B cell (primary cell): Measurements from ENCODE around the gene CTBS. TPM values are rescaled to one million over a fixed set of nuclear protein-coding genes. Genes with fewer than 3 reads are reported as not detected.
A peak's percentile ranks its signal among the peaks of the same experiment; 100 is the strongest.

ENCODE experiments used
- ATAC-seq: fragments of 200-7000 bp; cut with Tn5 transposase; one replicate; pipeline ENCODE4 v1.10.0; 2021; ENCODE audit warnings: low read depth, mild to moderate bottlenecking, moderate number of reproducible peaks, moderate library complexity
- CTCF ChIA-PET: fragments of 350-600 bp; sonication (Branson Sonifier 250); formaldehyde crosslinking; loops from one replicate; lab custom pipeline; 2021; ENCODE audit warnings: antibody characterized with exemption, inconsistent platforms; lab: Charles Lee
- POLR2A ChIA-PET: fragments of 350-600 bp; sonication (Branson Sonifier 250); formaldehyde crosslinking; loops from one replicate; lab custom pipeline; 2021; ENCODE audit warnings: antibody characterized with exemption; lab: Charles Lee
- DNase-seq: peaks from one replicate; pipeline ENCODE4 v3.0.0; 2013
- H2AFZ ChIP-seq: 2 replicates; pipeline ENCODE4 v1.6.1; 2012; ENCODE audit warnings: mild to moderate bottlenecking, low read depth, low read length; ENCODE audit not compliant: insufficient read depth, poor library complexity, severe bottlenecking
- H3K27ac ChIP-seq, 2 donors: 1 replicate in 1 of 2; 2 replicates in 1 of 2; pipeline ENCODE4 v1.5.1; 2012 to 2013; ENCODE audit warnings: low read length in 2 of 2, mild to moderate bottlenecking in 2 of 2, moderate library complexity in 1 of 2
- H3K27me3 ChIP-seq, 4 experiments: fragments of 200-600 bp in 1 of 4; sonication (generic) in 1 of 4; replicated peaks in 1 of 4; 1 replicate in 2 of 4; 2 replicates in 2 of 4; pipeline versions ENCODE4 v1.6.1 to v1.7.0; 2013 to 2016; ENCODE audit warnings: low read length in 3 of 4, mild to moderate bottlenecking in 2 of 4, mixed read lengths in 1 of 4, moderate library complexity in 1 of 4; ENCODE audit not compliant: insufficient read depth in 4 of 4, control insufficient read depth in 3 of 4; ENCODE audit errors: control extremely low read depth in 1 of 4
- H3K36me3 ChIP-seq, 2 experiments: replicated peaks in 1 of 2; 1 replicate in 1 of 2; 2 replicates in 1 of 2; pipeline versions ENCODE4 v1.6.1 to v1.7.1; 2013; ENCODE audit warnings: low read length in 1 of 2; ENCODE audit not compliant: insufficient read depth in 2 of 2, control insufficient read depth in 1 of 2; ENCODE audit errors: control extremely low read depth in 1 of 2, extremely low read depth in 1 of 2
- H3K4me1 ChIP-seq, 2 donors: fragments of 200-600 bp in 1 of 2; sonication (generic) in 1 of 2; 1 replicate in 1 of 2; 2 replicates in 1 of 2; pipeline versions ENCODE4 v1.5.1 to v1.6.1; 2013 to 2017; ENCODE audit warnings: low read length in 2 of 2; ENCODE audit not compliant: control insufficient read depth in 2 of 2, insufficient read depth in 2 of 2
- H3K4me2 ChIP-seq: replicated peaks from 2 replicates; pipeline ENCODE3; 2012; ENCODE audit warnings: mild to moderate bottlenecking, low read depth, low read length; ENCODE audit not compliant: poor library complexity, severe bottlenecking
- H3K4me3 ChIP-seq, 5 experiments: fragments of 200-600 bp in 1 of 5; sonication (generic) in 1 of 5; 1 replicate in 3 of 5; 2 replicates in 2 of 5; pipeline versions ENCODE4 v1.5.1 to v1.7.0; 2011 to 2016; ENCODE audit warnings: low read length in 4 of 5, mild to moderate bottlenecking in 4 of 5, low read depth in 2 of 5, control low read depth in 1 of 5, moderate library complexity in 1 of 5; ENCODE audit not compliant: insufficient read depth in 1 of 5; ENCODE audit errors: control extremely low read depth in 1 of 5, extremely low read depth in 1 of 5
- H3K79me2 ChIP-seq: fragments of 200-600 bp; sonication (generic); one replicate; pipeline ENCODE4 v1.6.0; 2016; ENCODE audit warnings: low read length; ENCODE audit not compliant: control insufficient read depth, insufficient read depth
- H3K9ac ChIP-seq: fragments of 200-600 bp; sonication (generic); 2 replicates; pipeline ENCODE4 v1.6.1; 2017; ENCODE audit warnings: mild to moderate bottlenecking, low read length, moderate library complexity
- H3K9me3 ChIP-seq, 3 donors: one replicate each; pipeline versions ENCODE4 v1.6.1 to v1.7.1; 2013; ENCODE audit warnings: low read length in 2 of 3; ENCODE audit not compliant: control insufficient read depth in 2 of 3, insufficient read depth in 1 of 3; ENCODE audit errors: control extremely low read depth in 1 of 3
- H4K20me1 ChIP-seq: 2 replicates; pipeline ENCODE4 v1.6.0; 2012; ENCODE audit warnings: mild to moderate bottlenecking, low read length; ENCODE audit not compliant: insufficient read depth, control insufficient read depth, poor library complexity, severe bottlenecking
- H3K27ac Mint-ChIP-seq: one replicate; pipeline ENCODE4 v1.8.0; 2021; ENCODE audit warnings: mixed read lengths
- H3K27me3 Mint-ChIP-seq: one replicate; pipeline ENCODE4 v1.8.0; 2021; ENCODE audit warnings: mixed read lengths
- H3K4me1 Mint-ChIP-seq: one replicate; pipeline ENCODE4 v1.8.0; 2021; ENCODE audit warnings: mixed read lengths
- H3K4me3 Mint-ChIP-seq: one replicate; pipeline ENCODE4 v1.8.0; 2021; ENCODE audit warnings: mixed read lengths
- H3K9me3 Mint-ChIP-seq: one replicate; pipeline ENCODE4 v1.8.0; 2022; ENCODE audit warnings: mixed read lengths; ENCODE audit not compliant: insufficient read depth
- EZH2 ChIP-seq: IDR thresholded peaks from 2 replicates; pipeline ENCODE4 v1.6.1; 2012; ENCODE audit warnings: borderline replicate concordance, low read depth, mild to moderate bottlenecking, moderate library complexity, low read length; ENCODE audit not compliant: insufficient read depth, poor library complexity, severe bottlenecking
- WGBS: methylation state at CpG from one replicate; pipeline ENCODE4 v1.1.5; 2013; ENCODE audit warnings: missing lambda C conversion rate; ENCODE audit not compliant: insufficient coverage; 5-methylcytosine and 5-hydroxymethylcytosine counted together
- intact Hi-C: fragments of 100-400 bp; cut with micrococcal nuclease; formaldehyde crosslinking; loops from one replicate; pipeline ENCODE4 v1.10.0; 2022
- polyA minus RNA-seq: library from RNA; depleted of rRNA, polyadenylated mRNA; stranded (reverse); fragments of >200 nt; gene quantifications from 2 replicates; pipeline ENCODE4 v1.2.3, GENCODE V29; 2012
- polyA plus RNA-seq: library from polyadenylated mRNA; depleted of rRNA; stranded (reverse); fragments of >200 nt; gene quantifications from 2 replicates; pipeline ENCODE4 v1.2.3, GENCODE V29; 2012
- total RNA-seq, 2 donors: library from RNA; stranded (reverse); fragments of 120-200 nt in 1 of 2; gene quantifications; 1 replicate in 1 of 2; 2 replicates in 1 of 2; pipeline versions ENCODE4 v1.2.3 to v1.2.4, GENCODE V29; 2013 to 2022
- TF ChIP-seq, protein P1 (sequence below): fragments of 200-600 bp; IDR thresholded peaks from one replicate; pipeline ENCODE4 v1.8.0; 2022; ENCODE audit warnings: antibody characterized with exemption, mild to moderate bottlenecking

CTBS gene, protein sequence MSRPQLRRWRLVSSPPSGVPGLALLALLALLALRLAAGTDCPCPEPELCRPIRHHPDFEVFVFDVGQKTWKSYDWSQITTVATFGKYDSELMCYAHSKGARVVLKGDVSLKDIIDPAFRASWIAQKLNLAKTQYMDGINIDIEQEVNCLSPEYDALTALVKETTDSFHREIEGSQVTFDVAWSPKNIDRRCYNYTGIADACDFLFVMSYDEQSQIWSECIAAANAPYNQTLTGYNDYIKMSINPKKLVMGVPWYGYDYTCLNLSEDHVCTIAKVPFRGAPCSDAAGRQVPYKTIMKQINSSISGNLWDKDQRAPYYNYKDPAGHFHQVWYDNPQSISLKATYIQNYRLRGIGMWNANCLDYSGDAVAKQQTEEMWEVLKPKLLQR
- 19.1 and 19.9 TPM in 2 replicates for total RNA-seq
- total RNA-seq (2013), result 17.7 TPM
- polyA plus RNA-seq, result 12.0 and 13.6 TPM in 2 replicates
- polyA minus RNA-seq, result 4.5 and 7.1 TPM in 2 replicates

DNA sequence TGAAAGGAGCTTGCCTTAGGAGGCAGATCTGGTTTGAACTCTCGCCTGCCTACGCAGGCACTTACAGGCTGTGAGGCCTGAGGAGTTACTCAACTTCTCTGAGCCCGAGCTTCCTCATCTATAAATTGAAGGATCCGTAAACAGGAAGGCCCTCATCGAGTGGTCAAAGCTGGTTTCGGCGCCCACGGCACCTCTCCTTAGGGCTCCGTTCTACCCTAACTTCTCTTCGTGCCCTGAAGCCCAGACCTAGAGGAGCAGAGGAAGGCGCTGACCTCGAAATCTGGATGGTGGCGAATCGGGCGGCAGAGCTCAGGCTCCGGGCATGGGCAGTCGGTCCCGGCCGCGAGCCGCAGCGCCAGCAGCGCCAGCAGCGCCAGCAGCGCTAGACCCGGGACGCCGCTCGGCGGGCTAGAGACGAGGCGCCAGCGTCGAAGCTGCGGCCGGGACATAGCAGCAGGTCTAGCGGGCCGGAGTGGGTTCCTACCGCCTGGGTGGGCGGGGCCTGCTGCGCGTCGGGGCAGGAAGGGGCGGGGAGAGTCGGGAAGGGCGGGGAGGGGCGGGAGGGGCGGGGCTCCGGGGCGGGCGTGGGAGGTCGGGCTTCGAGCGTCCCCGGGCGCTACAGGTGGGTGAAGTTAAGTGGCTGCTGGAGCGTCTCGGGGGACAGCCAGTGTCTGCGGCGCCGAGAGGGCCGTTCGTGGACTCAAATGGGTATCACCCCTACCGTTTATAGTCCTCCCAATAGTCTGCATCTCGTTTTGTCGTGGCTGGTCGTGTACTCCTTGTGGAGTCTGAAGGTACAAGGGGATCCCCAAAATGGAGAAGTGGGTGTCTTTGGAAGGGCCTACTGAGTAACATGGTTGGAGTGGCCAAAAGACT is at the start of gene CTBS:
Gene CTBS, minus strand, starts transcription at position 474 of the 876 bp plus-strand sequence. Its CDS starts 25 bp downstream, at position 449.
- H4K20me1 ChIP-seq, result peaks cover 2% of the 10 kb centered on the region
- peaks cover 28% of the 10 kb centered on the region for H3K79me2 ChIP-seq
- H3K9me3 Mint-ChIP-seq, result no peaks in the 10 kb centered on the region
- no peaks in the 10 kb centered on the region for H3K9me3 ChIP-seq
- DNase-seq (peak; percentile 93), ATAC-seq (peak; percentile 95)
- intact Hi-C loops, result loop anchor here (1.0 to 5.0 kb wide), 9 partner anchors 46 to 702 kb away; partner anchors contain the start of genes BCL10, GNG5, PRKACB and RPF1
- ChIA-PET CTCF (interaction anchor here (0.6 to 2.5 kb wide), 12 partner anchors 9 to 432 kb away, joined by 3 to 12 read pairs (median 3); partner anchors contain the start of genes GNG5, PRKACB, RPF1 and SPATA1), POLR2A (interaction anchor here (0.9 to 3.4 kb wide), 6 partner anchors 69 to 702 kb away, joined by 3 to 41 read pairs (median 5); partner anchors contain the start of genes BCL10, GNG5 and SPATA1)
- no peaks in the 10 kb centered on the region for H3K27me3 Mint-ChIP-seq
- H3K4me1 Mint-ChIP-seq, result peaks cover 43% of the 10 kb centered on the region
- H3K4me2 ChIP-seq, result peak within 1 kb of the TSS; percentile 91
- H3K27ac ChIP-seq, result peak within 1 kb of the TSS; percentile 96 to 99
- H3K27ac Mint-ChIP-seq, result peak within 1 kb of the TSS; percentile 100
- peak within 1 kb of the TSS; percentile 96 for H2AFZ ChIP-seq
- H3K4me1 ChIP-seq, result peaks cover 26% of the 10 kb centered on the region in 2 donors
- peak within 1 kb of the TSS; percentile 100 for H3K4me3 Mint-ChIP-seq
- peaks cover 10% of the 10 kb centered on the region in 2 experiments for H3K36me3 ChIP-seq
- TF ChIP-seq, protein P1, sequence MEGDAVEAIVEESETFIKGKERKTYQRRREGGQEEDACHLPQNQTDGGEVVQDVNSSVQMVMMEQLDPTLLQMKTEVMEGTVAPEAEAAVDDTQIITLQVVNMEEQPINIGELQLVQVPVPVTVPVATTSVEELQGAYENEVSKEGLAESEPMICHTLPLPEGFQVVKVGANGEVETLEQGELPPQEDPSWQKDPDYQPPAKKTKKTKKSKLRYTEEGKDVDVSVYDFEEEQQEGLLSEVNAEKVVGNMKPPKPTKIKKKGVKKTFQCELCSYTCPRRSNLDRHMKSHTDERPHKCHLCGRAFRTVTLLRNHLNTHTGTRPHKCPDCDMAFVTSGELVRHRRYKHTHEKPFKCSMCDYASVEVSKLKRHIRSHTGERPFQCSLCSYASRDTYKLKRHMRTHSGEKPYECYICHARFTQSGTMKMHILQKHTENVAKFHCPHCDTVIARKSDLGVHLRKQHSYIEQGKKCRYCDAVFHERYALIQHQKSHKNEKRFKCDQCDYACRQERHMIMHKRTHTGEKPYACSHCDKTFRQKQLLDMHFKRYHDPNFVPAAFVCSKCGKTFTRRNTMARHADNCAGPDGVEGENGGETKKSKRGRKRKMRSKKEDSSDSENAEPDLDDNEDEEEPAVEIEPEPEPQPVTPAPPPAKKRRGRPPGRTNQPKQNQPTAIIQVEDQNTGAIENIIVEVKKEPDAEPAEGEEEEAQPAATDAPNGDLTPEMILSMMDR, result no peak
- no peak for TF ChIP-seq EZH2
- peak within 1 kb of the TSS; percentile 59 to 94 (median 73) for H3K4me3 ChIP-seq
- no peaks in the 10 kb centered on the region for H3K27me3 ChIP-seq
- H3K9ac ChIP-seq, result peak within 1 kb of the TSS; percentile 97
- under 1% methylated on average over 45 of the region's 67 CpGs for WGBS
